ENCODE measurements around the gene ITGA1. TPM values are rescaled to one million over a fixed set of nuclear protein-coding genes. Genes with fewer than 3 reads are reported as not detected.

ITGA1 gene
- total RNA-seq, 2 experiments from 2014 or later: not detected

GRCh38 chr5:52947208-52947607 is 159.5 kb downstream of the ITGA1 start:
- BruUV-seq (replicated peaks): no TSS peak
- TF ChIP-seq EZH2phosphoT487 (IDR thresholded peaks at IDR 0.05; ENCODE audit: borderline replicate concordance, low read depth, low read length): no peak
- no peak for TF ChIP-seq CTCF (conservative IDR thresholded peaks at IDR 0.05; ENCODE audit: low read length)
- CTCF ChIA-PET (ENCODE audit: unreplicated experiment): no interaction called here
- Histone ChIP-seq H3K27ac (ENCODE audit: low read depth, low read length, poor library complexity, severe bottlenecking) (no peak overlapping the region), H3K4me1 (ENCODE audit: insufficient read depth, low read length, poor library complexity, severe bottlenecking) (no peaks in the 10 kb centered on the region), H3K9me3 (ENCODE audit: low read length) (no peaks in the 10 kb centered on the region), H3K79me2 (ENCODE audit: insufficient read depth, low read depth, low read length) (no peaks in the 10 kb centered on the region), H3K4me2 (ENCODE audit: low read length) (no peak overlapping the region), H4K20me1 (ENCODE audit: insufficient read depth, low read length) (no peaks in the 10 kb centered on the region), H3K9me2 (ENCODE audit: insufficient read depth, low read length) (no peaks in the 10 kb centered on the region), H3K4me3 (ENCODE audit: low read depth, low read length, poor library complexity, severe bottlenecking) (no peak overlapping the region), H2AFZ (ENCODE audit: low read length) (no peak overlapping the region), H3K36me3 (ENCODE audit: insufficient read depth, low read length) (no peaks in the 10 kb centered on the region)
- DNase-seq (ENCODE audit: low spot score): no peak
- intact Hi-C loops (cut with micrococcal nuclease; ENCODE audit: unreplicated experiment): no loop called here
- POLR2A ChIA-PET: no interaction called here

- Histone ChIP-seq H4K20me1 (ENCODE audit: insufficient read depth, low read length) (no peaks in the 10 kb centered on the region), H3K79me2 (ENCODE audit: insufficient read depth, low read depth, low read length) (no peaks in the 10 kb centered on the region), H3K27ac (ENCODE audit: low read depth, low read length, poor library complexity, severe bottlenecking) (no peak overlapping the region), H3K36me3 (ENCODE audit: insufficient read depth, low read length) (no peaks in the 10 kb centered on the region), H3K4me2 (ENCODE audit: low read length) (no peak overlapping the region), H3K4me3 (ENCODE audit: low read depth, low read length, poor library complexity, severe bottlenecking) (no peak overlapping the region), H2AFZ (ENCODE audit: low read length) (no peak overlapping the region), H3K4me1 (ENCODE audit: insufficient read depth, low read length, poor library complexity, severe bottlenecking) (no peaks in the 10 kb centered on the region), H3K9me2 (ENCODE audit: insufficient read depth, low read length) (no peaks in the 10 kb centered on the region), H3K9me3 (ENCODE audit: low read length) (no peaks in the 10 kb centered on the region)
- BruUV-seq (replicated peaks): no TSS peak
- intact Hi-C loops (cut with micrococcal nuclease; ENCODE audit: unreplicated experiment): loop anchor here (1.0 kb wide), 1 partner anchor 148 kb away; no protein-coding TSS in a partner anchor
- DNase-seq (ENCODE audit: low spot score): no peak
- no peak for TF ChIP-seq CTCF (conservative IDR thresholded peaks at IDR 0.05; ENCODE audit: low read length)
- ChIA-PET CTCF (ENCODE audit: unreplicated experiment) (no interaction called here), POLR2A (no interaction called here)
Measured at GRCh38 chr5:52947851-52948250, 160.1 kb downstream of the ITGA1 start.

- H3K4me2 ChIP-seq (ENCODE audit: low read length): no peak overlapping the region
- ChIA-PET POLR2A (no interaction called here), CTCF (ENCODE audit: unreplicated experiment) (interaction anchor here (0.6 kb wide), 1 partner anchor 139 kb away, joined by 3 read pairs; no protein-coding TSS in a partner anchor)
- no peak overlapping the region for H3K4me3 ChIP-seq (ENCODE audit: low read depth, low read length, poor library complexity, severe bottlenecking)
- peak; percentile 80 for TF ChIP-seq CTCF (conservative IDR thresholded peaks at IDR 0.05; ENCODE audit: low read length)
- TF ChIP-seq EZH2phosphoT487 (IDR thresholded peaks at IDR 0.05; ENCODE audit: borderline replicate concordance, low read depth, low read length): no peak
- no peaks in the 10 kb centered on the region for H3K4me1 ChIP-seq (ENCODE audit: insufficient read depth, low read length, poor library complexity, severe bottlenecking)
- no peak overlapping the region for H3K27ac ChIP-seq (ENCODE audit: low read depth, low read length, poor library complexity, severe bottlenecking)
- H3K36me3 ChIP-seq (ENCODE audit: insufficient read depth, low read length): no peaks in the 10 kb centered on the region
- peak overlapping the region; percentile 90; the same call in 1 of the 2 replicates for H2AFZ ChIP-seq (ENCODE audit: low read length)
- no peaks in the 10 kb centered on the region for H3K79me2 ChIP-seq (ENCODE audit: insufficient read depth, low read depth, low read length)
- intact Hi-C loops (cut with micrococcal nuclease; ENCODE audit: unreplicated experiment): loop anchor here (1.0 kb wide), 1 partner anchor 148 kb away; no protein-coding TSS in a partner anchor
- peak; percentile 61 for DNase-seq (ENCODE audit: low spot score)
- no peaks in the 10 kb centered on the region for H3K9me3 ChIP-seq (ENCODE audit: low read length)
- no peaks in the 10 kb centered on the region for H4K20me1 ChIP-seq (ENCODE audit: insufficient read depth, low read length)
- H3K9me2 ChIP-seq (ENCODE audit: insufficient read depth, low read length): no peaks in the 10 kb centered on the region
- no TSS peak for BruUV-seq (replicated peaks)
Measured at GRCh38 chr5:52948418-52949076, 160.8 kb downstream of the ITGA1 start.

All from OCI-LY7 (cell line).